SK-N-SH treated with all-trans-retinoic acid at 6 μM for 48 hours (cell line): ENCODE data around the gene IFI27.
A peak's percentile ranks its signal among the peaks of the same experiment; 100 is the strongest.

Source experiments
- ATAC-seq: fragments of 200-7000 bp; cut with Tn5 transposase; 3 replicates; pipeline ENCODE4 v1.9.1; 2020; ENCODE audit warnings: mild to moderate bottlenecking, moderate library complexity
- BACH2 ChIP-seq: fragments of 250-450 bp; sonication (Bioruptor Pico); IDR thresholded peaks from 2 replicates; pipeline ENCODE4 v1.9.0; 2021; ENCODE audit warnings: mild to moderate bottlenecking, borderline replicate concordance
- CREB5 ChIP-seq: fragments of 250-450 bp; sonication (Bioruptor Pico); IDR thresholded peaks from 2 replicates; pipeline ENCODE4 v1.5.1; 2020; ENCODE audit warnings: low read depth, mild to moderate bottlenecking, moderate library complexity
- CSDC2 ChIP-seq: fragments of 250-450 bp; sonication (Bioruptor Pico); IDR thresholded peaks from 2 replicates; pipeline ENCODE4 v1.5.0; 2020; ENCODE audit warnings: mild to moderate bottlenecking, moderate library complexity
- CSRNP3 ChIP-seq: fragments of 250-450 bp; sonication (Bioruptor Pico); IDR thresholded peaks from 2 replicates; pipeline ENCODE4 v1.5.1; 2021; ENCODE audit warnings: mild to moderate bottlenecking, moderate library complexity
- ESRRG ChIP-seq: fragments of 250-450 bp; sonication (Bioruptor Pico); IDR thresholded peaks from 2 replicates; pipeline ENCODE4 v1.6.1; 2021; ENCODE audit warnings: mild to moderate bottlenecking
- GLIS3 ChIP-seq: fragments of 250-450 bp; sonication (Bioruptor Pico); IDR thresholded peaks from 2 replicates; pipeline ENCODE4 v1.5.0; 2020; ENCODE audit warnings: mild to moderate bottlenecking, moderate library complexity
- ISL1 ChIP-seq: fragments of 250-450 bp; sonication (Bioruptor Pico); IDR thresholded peaks from 2 replicates; pipeline ENCODE4 v2.1.2; 2022; ENCODE audit warnings: mild to moderate bottlenecking, moderate library complexity
- OSR1 ChIP-seq: fragments of 250-450 bp; sonication (Bioruptor Pico); IDR thresholded peaks from 2 replicates; pipeline ENCODE4 v1.8.0; 2022; ENCODE audit warnings: moderate library complexity, mild to moderate bottlenecking, inconsistent platforms
- PATZ1 ChIP-seq: fragments of 250-450 bp; sonication (Bioruptor Pico); IDR thresholded peaks from 2 replicates; pipeline ENCODE4 v1.8.0; 2020; ENCODE audit warnings: mild to moderate bottlenecking, moderate library complexity, borderline replicate concordance
- POU6F1 ChIP-seq: fragments of 250-450 bp; sonication (Bioruptor Pico); IDR thresholded peaks from 2 replicates; pipeline ENCODE4 v1.8.0; 2021; ENCODE audit warnings: low read depth, mild to moderate bottlenecking, moderate library complexity, borderline replicate concordance
- PPARA ChIP-seq: fragments of 250-450 bp; sonication (Bioruptor Pico); IDR thresholded peaks from 2 replicates; pipeline ENCODE4 v1.5.0; 2020; ENCODE audit warnings: mild to moderate bottlenecking, borderline replicate concordance
- TCF4 ChIP-seq: fragments of 250-450 bp; sonication (Bioruptor Pico); IDR thresholded peaks from 2 replicates; pipeline ENCODE4 v1.8.0; 2021; ENCODE audit warnings: mild to moderate bottlenecking, moderate library complexity, borderline replicate concordance
- TOX ChIP-seq: fragments of 250-450 bp; sonication (Bioruptor Pico); IDR thresholded peaks from 2 replicates; pipeline ENCODE4 v1.8.0; 2021; ENCODE audit warnings: mild to moderate bottlenecking, moderate library complexity, borderline replicate concordance
- TSHZ2 ChIP-seq: fragments of 250-450 bp; sonication (Bioruptor Pico); IDR thresholded peaks from 2 replicates; pipeline ENCODE4 v1.5.0; 2020; ENCODE audit warnings: mild to moderate bottlenecking, moderate library complexity
- ZNF70 ChIP-seq: fragments of 450-650 bp; formaldehyde crosslinking; IDR thresholded peaks from 2 replicates; pipeline ENCODE4 v1.5.0; 2020; ENCODE audit warnings: mild to moderate bottlenecking, moderate library complexity

IFI27 gene

GRCh38 chr14:94114589-94115057 lies 4.1 kb downstream of the IFI27 start:
- TF ChIP-seq TSHZ2 (CRISPR knock-in tag) (no peak), ISL1 (CRISPR knock-in tag) (no peak), TCF4 (no peak), TOX (CRISPR knock-in tag) (no peak), CSRNP3 (CRISPR knock-in tag) (no peak), PPARA (CRISPR knock-in tag) (no peak)
- ATAC-seq: no peak

- peak; percentile 22; the same call in 1 of the 3 replicates for ATAC-seq
- TF ChIP-seq POU6F1 (no peak), TCF4 (peak; percentile 21; the same call in 1 of the 2 replicates)
Measured at GRCh38 chr14:94115058-94115591, 4.6 kb downstream of the IFI27 start.

GRCh38 chr14:94115631-94116030 lies 5.1 kb downstream of the IFI27 start:
- ATAC-seq: no peak
- no peak for TF ChIP-seq GLIS3
- no peak for TF ChIP-seq TOX (CRISPR knock-in tag)
- TF ChIP-seq OSR1: no peak
- TF ChIP-seq PATZ1 (CRISPR knock-in tag): no peak
- no peak for TF ChIP-seq TSHZ2 (CRISPR knock-in tag)
- no peak for TF ChIP-seq CREB5 (CRISPR knock-in tag)
- TF ChIP-seq PPARA (CRISPR knock-in tag): no peak
- no peak for TF ChIP-seq TCF4
- no peak for TF ChIP-seq POU6F1
- no peak for TF ChIP-seq ZNF70 (CRISPR knock-in tag)
- no peak for TF ChIP-seq ISL1 (CRISPR knock-in tag)
- TF ChIP-seq ESRRG (CRISPR knock-in tag): no peak
- TF ChIP-seq CSDC2 (CRISPR knock-in tag): no peak
- TF ChIP-seq BACH2 (CRISPR knock-in tag): no peak
